Muscle layer of duodenum (tissue), 2 donors: ENCODE data around the gene C1QTNF1.
A peak's percentile ranks its signal among the peaks of the same experiment; 100 is the strongest.
"Not testable (repeated sequence)": the region's sequence is repeated elsewhere in the genome, so short reads cannot be mapped to it uniquely, and the experiment has no call there.

Experiments
- H3K27ac ChIP-seq: one replicate; pipeline ENCODE4 v1.7.0; 2013; ENCODE audit warnings: mild to moderate bottlenecking, low read length
- H3K27me3 ChIP-seq: one replicate; pipeline ENCODE4 v1.7.0; 2013; ENCODE audit warnings: low read depth, mild to moderate bottlenecking, control low read depth, low read length
- H3K36me3 ChIP-seq, 2 donors: one replicate each; pipeline ENCODE4 v1.7.0; 2013; ENCODE audit warnings: low read length in 2 of 2, control low read depth in 1 of 2, mild to moderate bottlenecking in 1 of 2; ENCODE audit not compliant: insufficient read depth in 2 of 2, control insufficient read depth in 1 of 2
- H3K4me1 ChIP-seq, 2 donors: one replicate each; pipeline ENCODE4 v1.7.0; 2013; ENCODE audit warnings: low read length in 2 of 2, mild to moderate bottlenecking in 2 of 2, control low read depth in 1 of 2, moderate library complexity in 1 of 2; ENCODE audit not compliant: insufficient read depth in 2 of 2, control insufficient read depth in 1 of 2
- H3K4me3 ChIP-seq, 2 donors: one replicate each; pipeline ENCODE4 v1.7.0; 2013; ENCODE audit warnings: low read length in 2 of 2, low read depth in 1 of 2, mild to moderate bottlenecking in 1 of 2
- H3K9me3 ChIP-seq, 2 donors: one replicate each; pipeline ENCODE4 v1.7.0; 2013; ENCODE audit warnings: low read length in 2 of 2, control low read depth in 1 of 2, mild to moderate bottlenecking in 1 of 2; ENCODE audit not compliant: control insufficient read depth in 1 of 2
- donor health status: healthy.

The C1QTNF1 gene

GRCh38 chr17:79029327-79030009 lies 5.5 kb downstream of the C1QTNF1 start:
- peaks cover 17 to 49% of the 10 kb centered on the region in 2 donors for H3K4me1 ChIP-seq
- no peaks in the 10 kb centered on the region for H3K9me3 ChIP-seq
- H3K4me3 ChIP-seq, result no peak overlapping the region
- no peaks in the 10 kb centered on the region for H3K27me3 ChIP-seq
- H3K36me3 ChIP-seq, result no peaks in the 10 kb centered on the region
- no peak overlapping the region for H3K27ac ChIP-seq

DNA sequence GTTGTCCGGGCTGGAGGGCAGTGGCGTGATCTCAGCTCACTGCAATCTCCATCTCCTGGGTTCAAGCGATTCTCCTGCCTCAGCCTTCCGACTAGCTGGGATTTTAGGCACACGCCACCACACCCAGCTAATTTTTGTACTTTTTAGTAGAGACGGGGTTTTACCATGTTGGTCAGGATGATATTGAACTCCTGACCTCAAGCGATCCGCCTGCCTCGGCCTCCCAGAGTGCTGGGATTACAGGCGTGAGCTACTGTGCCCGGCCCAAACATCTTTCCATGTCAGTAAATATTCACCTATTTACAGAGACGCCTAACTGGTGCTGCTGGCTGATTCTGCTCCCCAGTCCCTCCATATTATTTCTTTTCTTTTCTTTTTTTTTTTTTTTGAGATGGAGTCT lies 6.7 kb downstream of the C1QTNF1 start:
- H3K36me3 ChIP-seq, H3K9me3 ChIP-seq, H3K27me3 ChIP-seq, H3K27ac ChIP-seq, H3K4me3 ChIP-seq: not testable (repeated sequence)
- H3K4me1 ChIP-seq, result peaks cover 17 to 39% of the 10 kb centered on the region in 2 donors

- no peaks in the 10 kb centered on the region for H3K9me3 ChIP-seq
- H3K4me3 ChIP-seq, result no peak overlapping the region
- peaks cover 10 to 31% of the 10 kb centered on the region in 2 donors for H3K4me1 ChIP-seq
- H3K36me3 ChIP-seq, result no peaks in the 10 kb centered on the region
- H3K27ac ChIP-seq, result no peak overlapping the region
- no peaks in the 10 kb centered on the region for H3K27me3 ChIP-seq
Measured at GRCh38 chr17:79031996-79032875, 8.3 kb downstream of the C1QTNF1 start.

DNA sequence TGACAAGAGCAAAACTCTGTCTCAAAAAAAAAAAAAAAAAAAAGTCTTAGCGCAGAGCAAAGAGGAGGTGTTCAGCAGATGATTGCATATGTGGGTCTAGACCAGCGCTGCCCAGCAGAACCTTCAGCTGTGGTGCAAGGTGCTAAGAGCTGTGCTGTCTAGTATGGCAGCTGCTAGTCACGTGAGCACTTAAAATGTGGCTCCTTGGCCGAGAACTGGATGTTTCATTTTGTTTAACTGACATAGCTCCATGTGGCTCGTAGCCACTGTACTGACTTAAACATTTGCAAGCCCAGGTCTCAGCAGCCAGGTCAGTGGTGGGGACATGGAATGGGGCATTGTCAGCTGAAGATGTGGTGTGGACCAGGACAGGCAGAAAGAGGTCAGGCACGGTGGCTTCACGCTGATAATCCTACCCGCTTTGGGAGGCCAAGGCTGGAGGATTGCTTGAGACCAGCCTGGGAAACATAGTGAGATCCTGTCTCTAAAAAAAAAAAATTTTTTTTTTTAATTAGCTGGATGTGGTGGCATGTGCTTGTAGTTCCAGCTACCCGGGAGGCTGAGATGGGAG lies 9.2 kb downstream of the C1QTNF1 start:
- H3K27ac ChIP-seq, result no peak overlapping the region
- H3K27me3 ChIP-seq, result no peaks in the 10 kb centered on the region
- no peak overlapping the region for H3K4me3 ChIP-seq
- no peaks in the 10 kb centered on the region for H3K9me3 ChIP-seq
- H3K4me1 ChIP-seq, result peaks cover 7 to 22% of the 10 kb centered on the region in 2 donors
- H3K36me3 ChIP-seq, result no peaks in the 10 kb centered on the region

- peaks cover 0 to 1% of the 10 kb centered on the region in 2 donors for H3K36me3 ChIP-seq
- peak overlapping the region; percentile 23 for H3K27ac ChIP-seq
- H3K9me3 ChIP-seq, result no peaks in the 10 kb centered on the region
- H3K27me3 ChIP-seq, result no peaks in the 10 kb centered on the region
- no peak overlapping the region for H3K4me3 ChIP-seq
- peaks cover 7 to 22% of the 10 kb centered on the region in 2 donors for H3K4me1 ChIP-seq
Measured at GRCh38 chr17:79033741-79034501, 10.0 kb downstream of the C1QTNF1 start.

DNA sequence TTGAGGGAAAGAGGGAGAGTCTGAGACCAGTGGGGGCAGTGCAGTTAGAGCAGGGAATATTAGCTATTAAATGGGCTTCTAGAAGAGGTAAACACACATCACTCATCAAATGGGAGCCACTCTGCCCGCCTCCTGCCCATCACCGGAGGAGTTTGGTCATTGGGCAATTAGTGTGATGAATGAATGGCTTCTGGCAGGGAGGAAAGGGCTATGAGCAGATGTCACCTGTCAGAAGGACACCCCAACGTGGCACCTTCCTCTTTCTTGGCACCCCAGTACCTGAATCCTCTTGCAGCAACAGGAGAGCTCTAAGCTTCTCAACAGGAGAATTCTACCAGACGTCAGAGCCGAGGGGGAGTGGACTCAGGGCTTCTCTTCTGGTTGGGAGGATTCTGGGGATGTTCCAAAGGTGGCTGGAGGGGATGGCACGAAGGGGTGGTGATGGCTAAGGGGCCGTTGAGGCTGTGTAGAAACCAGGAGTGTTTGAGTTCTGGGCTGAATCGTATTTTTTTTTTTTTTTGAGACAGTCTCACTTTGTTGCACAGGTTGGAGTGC lies 11.0 kb downstream of the C1QTNF1 start:
- Histone ChIP-seq H3K9me3 (no peaks in the 10 kb centered on the region), H3K36me3 (peaks cover 0 to 4% of the 10 kb centered on the region in 2 donors), H3K4me3 (no peak overlapping the region), H3K27ac (peak overlapping the region; percentile 5), H3K4me1 (peaks cover 7 to 22% of the 10 kb centered on the region in 2 donors), H3K27me3 (no peaks in the 10 kb centered on the region)

DNA sequence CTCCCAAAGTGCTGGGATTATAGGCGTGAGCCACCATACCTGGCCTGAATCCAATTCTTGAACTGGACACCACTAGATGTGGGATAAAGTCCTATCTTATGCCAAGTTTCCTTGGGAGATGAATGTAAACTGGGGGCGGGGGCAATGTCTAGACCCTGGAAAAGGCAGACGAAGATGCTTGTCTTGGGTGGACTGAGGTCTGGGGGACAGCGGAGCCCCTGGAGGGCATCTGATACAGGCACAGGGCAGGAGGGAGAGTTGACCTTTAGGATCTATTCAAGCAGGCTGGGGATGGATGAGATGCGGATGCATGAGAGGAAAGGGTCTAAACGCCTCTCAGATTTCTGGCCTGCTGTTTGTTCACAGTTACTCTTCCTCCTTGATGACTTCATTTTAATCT lies 11.7 kb downstream of the C1QTNF1 start:
- Histone ChIP-seq H3K9me3 (no peaks in the 10 kb centered on the region), H3K4me3 (no peak overlapping the region), H3K4me1 (peaks cover 7 to 22% of the 10 kb centered on the region in 2 donors), H3K27ac (no peak overlapping the region), H3K27me3 (no peaks in the 10 kb centered on the region), H3K36me3 (peaks cover 0 to 4% of the 10 kb centered on the region in 2 donors)

DNA sequence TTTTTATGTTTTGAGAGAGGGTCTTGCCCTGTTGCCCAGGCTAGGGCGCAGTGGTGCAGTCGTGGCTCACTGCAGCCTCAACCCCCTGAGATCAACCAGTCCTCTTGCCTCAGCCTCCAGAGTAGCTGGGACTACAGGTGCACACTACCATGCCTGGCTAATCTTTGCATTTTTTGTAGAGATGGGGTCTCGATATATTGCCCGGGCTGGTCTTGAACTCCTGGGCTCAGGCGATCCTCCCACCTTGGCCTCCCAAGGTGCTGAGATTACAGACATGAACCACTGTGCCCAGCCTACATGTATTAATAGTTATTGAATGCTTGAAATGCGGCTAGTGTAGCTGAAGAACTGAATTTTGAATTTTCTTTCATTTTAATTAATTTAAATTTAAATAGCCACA lies 12.2 kb downstream of the C1QTNF1 start:
- Histone ChIP-seq H3K9me3 (no peaks in the 10 kb centered on the region), H3K27me3 (no peaks in the 10 kb centered on the region), H3K4me1 (peaks cover 7 to 22% of the 10 kb centered on the region in 2 donors), H3K36me3 (peaks cover 0 to 4% of the 10 kb centered on the region in 2 donors), H3K27ac (no peak overlapping the region), H3K4me3 (no peak overlapping the region)

- Histone ChIP-seq H3K9me3 (no peaks in the 10 kb centered on the region), H3K4me3 (no peak overlapping the region), H3K27me3 (no peaks in the 10 kb centered on the region), H3K4me1 (peaks cover 7 to 22% of the 10 kb centered on the region in 2 donors), H3K27ac (no peak overlapping the region), H3K36me3 (peaks cover 0 to 4% of the 10 kb centered on the region in 2 donors)
Measured at GRCh38 chr17:79036596-79036995, 12.6 kb downstream of the C1QTNF1 start.

- H3K36me3 ChIP-seq, result peaks cover 0 to 4% of the 10 kb centered on the region in 2 donors
- peaks cover 5 to 11% of the 10 kb centered on the region in 2 donors for H3K4me1 ChIP-seq
- no peaks in the 10 kb centered on the region for H3K27me3 ChIP-seq
- no peak overlapping the region for H3K27ac ChIP-seq
- H3K9me3 ChIP-seq, result no peaks in the 10 kb centered on the region
- H3K4me3 ChIP-seq, result no peak overlapping the region
Measured at GRCh38 chr17:79038545-79039135, 14.7 kb downstream of the C1QTNF1 start.
